Suprapubic skin (tissue), 3 donors: ENCODE measurements around the gene SWAP70.

ENCODE experiments used
- CTCF ChIP-seq, 2 donors: fragments of 200-600 bp in 1 of 2; fragments of 450-650 bp in 1 of 2; sonication (generic) in 1 of 2; IDR thresholded peaks; one replicate each; pipeline ENCODE4 v1.5.1; 2016 to 2019; ENCODE audit warnings: antibody characterized with exemption in 2 of 2, mild to moderate bottlenecking in 1 of 2, moderate library complexity in 1 of 2
- POLR2AphosphoS5 ChIP-seq, 3 donors: sonication (generic); formaldehyde crosslinking; IDR thresholded peaks; one replicate each; pipeline ENCODE4 v1.6.1; 2017; ENCODE audit warnings: antibody characterized with exemption in 3 of 3

DNA sequence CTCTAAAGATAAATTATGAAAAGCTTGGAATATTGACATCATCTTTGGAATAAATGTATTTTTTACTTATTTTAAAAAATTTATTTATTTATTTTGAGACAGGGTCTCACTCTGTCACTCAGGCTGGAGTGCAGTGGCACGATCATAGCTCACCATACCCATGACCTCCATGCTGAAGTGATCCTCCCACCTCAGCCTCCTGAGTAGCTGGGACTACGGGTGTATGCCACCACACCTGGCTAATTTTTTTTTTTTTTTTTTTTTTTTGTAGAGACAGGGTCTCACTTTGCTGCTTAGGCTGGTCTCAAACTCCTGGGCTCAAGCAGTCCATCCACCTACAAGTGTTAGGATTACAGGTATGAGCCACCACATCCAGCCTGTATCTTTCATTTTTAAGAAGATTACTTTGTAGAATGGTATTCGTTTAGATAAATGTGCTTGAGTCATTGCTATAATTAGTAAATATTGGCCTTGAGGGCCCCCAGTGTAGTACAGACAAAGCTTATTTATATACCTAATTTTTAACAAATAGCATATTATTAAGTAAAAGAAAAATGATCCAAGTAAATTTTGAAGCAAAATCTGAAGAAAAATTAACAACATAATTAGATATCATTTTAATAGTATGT lies 8.5 kb downstream of the SWAP70 start:
- no peak for TF ChIP-seq POLR2AphosphoS5 (IDR thresholded peaks at IDR 0.05)
- TF ChIP-seq CTCF (IDR thresholded peaks at IDR 0.05), result no peak
